Natural killer cell (primary cell): Measurements from ENCODE around the gene ZNF716. TPM values are rescaled to one million over a fixed set of nuclear protein-coding genes. Genes with fewer than 3 reads are reported as not detected.
"Not testable (repeated sequence)": the region's sequence is repeated elsewhere in the genome, so short reads cannot be mapped to it uniquely, and the experiment has no call there.

Experiments used
- ATAC-seq, 3 donors: fragments of 150-1000 bp in 2 of 3; fragments of 200-7000 bp in 1 of 3; cut with Tn5 transposase; 1 replicate in 1 of 3; 2 replicates in 2 of 3; pipeline ENCODE4 v1.10.0; 2021; ENCODE audit warnings: mild to moderate bottlenecking in 2 of 3, moderate library complexity in 2 of 3
- DNase-seq, 2 donors: peaks; one replicate each; pipeline versions ENCODE4 v3.0.0 to v3.0.0-alpha.2; 2013 to 2021; ENCODE audit warnings: mixed read lengths in 1 of 2
- H3K27ac ChIP-seq: one replicate; pipeline ENCODE4 v1.5.1; 2013; ENCODE audit warnings: mild to moderate bottlenecking, low read length
- H3K27me3 ChIP-seq: one replicate; pipeline ENCODE4 v1.6.1; 2013; ENCODE audit warnings: low read length; ENCODE audit not compliant: control insufficient read depth, insufficient read depth
- H3K36me3 ChIP-seq: one replicate; pipeline ENCODE4 v1.6.1; 2013; ENCODE audit warnings: low read length; ENCODE audit not compliant: control insufficient read depth, insufficient read depth
- H3K4me1 ChIP-seq: one replicate; pipeline ENCODE4 v1.6.1; 2013; ENCODE audit warnings: low read length; ENCODE audit not compliant: control insufficient read depth, insufficient read depth
- H3K4me3 ChIP-seq: one replicate; pipeline ENCODE4 v1.5.1; 2013; ENCODE audit warnings: low read length
- H3K9me3 ChIP-seq: one replicate; pipeline ENCODE4 v1.6.1; 2013; ENCODE audit warnings: low read length; ENCODE audit not compliant: control insufficient read depth, insufficient read depth
- H3K27ac Mint-ChIP-seq, 2 donors: one replicate each; pipeline ENCODE4 v1.8.0; 2022; ENCODE audit warnings: mild to moderate bottlenecking in 2 of 2, mixed read lengths in 2 of 2, moderate library complexity in 1 of 2
- H3K27me3 Mint-ChIP-seq, 2 donors: one replicate each; pipeline ENCODE4 v1.8.0; 2022; ENCODE audit warnings: low read depth in 2 of 2, mixed read lengths in 2 of 2
- H3K36me3 Mint-ChIP-seq: one replicate; pipeline ENCODE4 v1.8.0; 2022; ENCODE audit warnings: mixed read lengths
- H3K4me1 Mint-ChIP-seq, 2 donors: one replicate each; pipeline ENCODE4 v1.8.0; 2022; ENCODE audit warnings: mixed read lengths in 2 of 2
- H3K4me3 Mint-ChIP-seq: one replicate; pipeline ENCODE4 v1.8.0; 2022; ENCODE audit warnings: mild to moderate bottlenecking, moderate library complexity, mixed read lengths
- H3K9me3 Mint-ChIP-seq, 2 donors: one replicate each; pipeline ENCODE4 v1.8.0; 2022; ENCODE audit warnings: mixed read lengths in 2 of 2
- CTCF ChIP-seq: fragments of 200-600 bp; IDR thresholded peaks from one replicate; pipeline ENCODE4 v1.8.0; 2022; ENCODE audit warnings: antibody characterized with exemption
- WGBS: methylation state at CpG from one replicate; pipeline ENCODE4 v1.1.7; 2013; ENCODE audit warnings: missing lambda C conversion rate; ENCODE audit not compliant: insufficient coverage; 5-methylcytosine and 5-hydroxymethylcytosine counted together
- intact Hi-C: fragments of 100-400 bp; cut with micrococcal nuclease; formaldehyde crosslinking; loops from one replicate; pipeline ENCODE4 v1.14.2; 2022
- total RNA-seq, 4 donors: library from RNA; stranded (reverse); fragments of 120-200 nt in 1 of 4; gene quantifications; one replicate each; pipeline versions ENCODE4 v1.2.3 to v1.2.4, GENCODE V29; 2013 to 2022

ZNF716 gene
- total RNA-seq, result not detected
- total RNA-seq (2013), result not detected

- Histone ChIP-seq H3K9me3 (peaks cover 42% of the 10 kb centered on the region), H3K27me3 (no peaks in the 10 kb centered on the region), H3K36me3 (no peaks in the 10 kb centered on the region), H3K4me3 (no peak within 1 kb of the TSS), H3K27ac (no peak within 1 kb of the TSS), H3K4me1 (no peaks in the 10 kb centered on the region)
- Mint-ChIP-seq H3K27me3 (no peaks in the 10 kb centered on the region), H3K4me3 (no peak within 1 kb of the TSS), H3K4me1 (no peaks in the 10 kb centered on the region), H3K27ac (no peak within 1 kb of the TSS), H3K9me3 (peaks cover 4 to 9% of the 10 kb centered on the region in 2 donors), H3K36me3 (peaks cover 15% of the 10 kb centered on the region)
- DNase-seq (no peak), ATAC-seq (no peak)
- TF ChIP-seq CTCF, result no peak
- intact Hi-C loops, result no loop called here
- WGBS, result 92% methylated on average over 10 of the region's 10 CpGs
Measured at GRCh38 chr7:57449904-57450303, at the start of gene ZNF716. Gene ZNF716, plus strand, starts transcription at chr7:57450177. Its CDS starts 112 bp downstream, at chr7:57450289.

DNA sequence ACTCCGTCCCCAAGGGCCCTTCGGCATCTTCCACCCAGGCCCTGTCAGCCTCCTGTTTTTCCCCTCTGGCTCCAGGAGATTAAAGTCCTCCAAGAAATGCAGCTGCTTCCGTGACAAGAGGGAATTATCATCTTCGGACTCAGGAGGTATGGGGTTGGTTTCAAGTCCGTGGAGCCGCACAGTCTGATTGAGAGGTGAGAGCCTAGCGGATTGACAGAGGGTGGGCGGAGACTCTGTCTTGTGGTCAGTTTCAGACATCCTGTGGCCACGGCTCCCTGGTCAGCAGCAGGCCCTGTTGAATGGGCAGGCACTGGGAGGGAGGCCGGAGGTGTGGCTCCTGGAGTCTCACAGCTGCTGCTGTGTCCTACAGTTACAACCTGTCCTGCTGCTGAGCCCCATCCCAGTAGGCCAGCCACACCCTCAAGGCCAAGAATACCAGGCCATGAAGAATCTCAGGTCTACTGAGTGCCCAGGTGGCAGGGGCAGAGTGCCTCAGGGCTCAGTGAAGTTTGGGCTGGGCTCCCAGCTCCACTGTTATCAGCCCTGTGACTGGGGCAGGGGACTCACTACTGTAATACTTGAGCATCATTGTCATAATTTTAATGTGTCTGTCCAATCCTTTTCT is 49.3 kb upstream of the ZNF716 start:
- no peak overlapping the region for H3K27ac ChIP-seq
- H3K27me3 ChIP-seq, result no peaks in the 10 kb centered on the region
- H3K4me1 ChIP-seq, result no peaks in the 10 kb centered on the region
- peaks cover 14% of the 10 kb centered on the region for H3K36me3 Mint-ChIP-seq
- 87% methylated on average over 10 of the region's 10 CpGs for WGBS
- no peaks in the 10 kb centered on the region for H3K36me3 ChIP-seq
- DNase-seq, result no peak
- no peak overlapping the region for H3K4me3 Mint-ChIP-seq
- peaks cover 8 to 15% of the 10 kb centered on the region in 2 donors for H3K9me3 Mint-ChIP-seq
- no peak overlapping the region for H3K4me3 ChIP-seq
- ATAC-seq, result no peak
- no peak for TF ChIP-seq CTCF
- H3K27ac Mint-ChIP-seq, result no peak overlapping the region
- intact Hi-C loops, result no loop called here
- H3K27me3 Mint-ChIP-seq, result no peaks in the 10 kb centered on the region
- peaks cover 45% of the 10 kb centered on the region for H3K9me3 ChIP-seq
- no peaks in the 10 kb centered on the region for H3K4me1 Mint-ChIP-seq

DNA sequence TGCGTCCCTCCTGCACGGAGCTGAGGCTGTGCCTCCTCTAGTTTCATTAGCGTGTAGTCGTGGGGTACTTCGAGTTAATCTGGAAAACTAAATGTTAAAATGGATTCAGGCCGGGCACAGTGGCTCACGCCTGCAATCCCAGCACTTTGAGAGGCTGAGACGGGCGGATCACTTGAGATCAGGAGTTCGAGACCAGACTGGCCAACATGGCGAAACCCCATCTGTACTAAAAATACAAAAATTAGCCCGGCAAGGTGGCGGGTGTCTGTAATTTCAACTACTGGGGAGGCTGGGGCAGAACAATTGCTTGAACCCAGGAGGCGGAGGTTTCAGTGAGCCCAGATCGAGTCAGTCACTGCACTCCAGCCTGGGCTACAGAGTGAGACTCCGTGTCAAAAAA is 46.9 kb upstream of the ZNF716 start:
- H3K27me3 ChIP-seq, H3K27ac Mint-ChIP-seq, ATAC-seq, DNase-seq, H3K4me3 Mint-ChIP-seq, intact Hi-C loops, H3K4me3 ChIP-seq, H3K36me3 ChIP-seq, H3K4me1 Mint-ChIP-seq, H3K27ac ChIP-seq, H3K4me1 ChIP-seq, H3K27me3 Mint-ChIP-seq: not testable (repeated sequence)
- WGBS, result 86% methylated on average over 16 of the region's 16 CpGs
- peaks cover 48% of the 10 kb centered on the region for H3K9me3 ChIP-seq
- H3K36me3 Mint-ChIP-seq, result peaks cover 14% of the 10 kb centered on the region
- H3K9me3 Mint-ChIP-seq, result peaks cover 6 to 14% of the 10 kb centered on the region in 2 donors

- Histone ChIP-seq H3K4me1 (no peaks in the 10 kb centered on the region), H3K27me3 (no peaks in the 10 kb centered on the region), H3K4me3 (no peak overlapping the region), H3K9me3 (peaks cover 47% of the 10 kb centered on the region), H3K36me3 (no peaks in the 10 kb centered on the region), H3K27ac (no peak overlapping the region)
- Mint-ChIP-seq H3K9me3 (peaks cover 6 to 14% of the 10 kb centered on the region in 2 donors), H3K36me3 (peaks cover 14% of the 10 kb centered on the region), H3K4me3 (no peak overlapping the region), H3K27me3 (no peaks in the 10 kb centered on the region), H3K27ac (no peak overlapping the region), H3K4me1 (no peaks in the 10 kb centered on the region)
- ATAC-seq, result no peak
- WGBS, result 42% methylated on average over 36 of the region's 36 CpGs
- TF ChIP-seq CTCF, result no peak
- intact Hi-C loops, result no loop called here
- DNase-seq, result no peak
Measured at GRCh38 chr7:57403601-57404342, 46.2 kb upstream of the ZNF716 start.
